ENCODE results near the gene COPS2.
"Not testable (repeated sequence)": the region's sequence is repeated elsewhere in the genome, so short reads cannot be mapped to it uniquely, and the experiment has no call there.

The COPS2 gene

DNA sequence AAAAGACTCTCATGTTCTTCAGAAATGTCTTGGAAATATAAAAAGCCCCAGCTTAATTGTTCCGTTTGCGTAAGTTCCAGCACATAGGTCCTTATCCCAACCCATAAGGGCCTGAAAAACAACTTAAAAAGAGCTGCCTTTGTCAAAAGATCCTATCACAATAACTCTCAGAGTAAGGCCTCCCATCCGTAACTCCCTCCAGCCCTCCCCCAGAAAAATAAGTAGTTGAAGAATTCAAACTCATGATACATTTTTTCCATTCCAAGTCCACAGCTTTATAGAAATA, 71.2 kb downstream of the COPS2 start:
- H3K36me3 ChIP-seq (ENCODE audit: control insufficient read depth in 5 of 5, insufficient read depth in 5 of 5, low read length in 5 of 5) = no peaks in the 10 kb centered on the region
- no peak overlapping the region for H3K4me3 ChIP-seq (ENCODE audit: low read depth in 1 of 5, low read length in 5 of 5)
- H3K9ac ChIP-seq (ENCODE audit: low read length in 5 of 5) = no peak overlapping the region
- peaks cover 0 to 11% (median 0%) of the 10 kb centered on the region in 5 donors for H3K4me1 ChIP-seq (ENCODE audit: control insufficient read depth in 5 of 5, insufficient read depth in 5 of 5, low read length in 5 of 5)
- H3K9me3 ChIP-seq (ENCODE audit: control insufficient read depth in 5 of 5, low read length in 5 of 5) = no peaks in the 10 kb centered on the region
- H3K27ac ChIP-seq (ENCODE audit: low read depth, low read length) = no peak overlapping the region
- no peaks in the 10 kb centered on the region for H3K27me3 ChIP-seq (ENCODE audit: control insufficient read depth in 5 of 5, insufficient read depth in 4 of 5, low read length in 5 of 5)

DNA sequence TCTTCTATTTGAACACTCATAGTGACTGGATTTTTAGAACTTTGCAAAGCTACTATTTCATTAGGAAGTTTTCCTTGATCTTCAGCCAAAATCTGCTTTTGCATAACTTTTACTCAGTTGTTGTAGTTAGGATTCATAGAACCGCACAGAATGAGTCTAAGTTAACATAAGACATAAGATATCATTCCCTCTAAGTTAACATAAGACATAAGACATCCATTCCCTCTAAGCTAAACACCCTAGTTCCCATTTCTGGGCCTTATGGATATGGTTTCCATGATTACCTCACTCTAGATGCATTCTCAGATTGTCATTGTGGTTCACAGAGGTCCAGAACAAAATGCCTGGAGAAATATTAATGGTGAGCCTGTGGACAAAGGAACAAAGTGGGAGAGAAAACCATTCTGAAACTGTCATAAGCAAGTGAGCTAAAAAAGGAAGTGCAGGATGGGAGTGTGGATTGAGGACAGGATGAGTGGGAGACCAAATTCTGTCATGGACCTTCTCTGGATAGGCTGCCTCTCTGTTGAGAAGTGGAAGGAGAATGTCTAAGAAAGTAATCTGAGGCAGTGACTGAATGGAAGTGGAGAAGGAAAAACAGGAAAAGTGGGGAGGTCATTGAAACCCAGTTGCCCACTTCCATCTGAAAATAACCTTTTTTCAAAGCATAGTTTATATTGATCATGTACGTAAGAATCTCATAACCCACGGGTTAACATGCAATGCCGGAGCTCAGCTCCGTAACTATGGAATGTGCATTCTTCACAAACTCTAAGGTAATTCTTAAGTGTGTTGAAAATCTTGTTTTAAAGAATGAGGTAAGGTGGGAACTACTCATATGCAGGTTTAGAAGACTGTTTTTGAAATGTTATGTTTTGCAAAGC, 71.8 kb downstream of the COPS2 start:
- Histone ChIP-seq H3K4me3 (ENCODE audit: low read depth in 1 of 5, low read length in 5 of 5) (no peak overlapping the region), H3K27ac (ENCODE audit: low read depth, low read length) (no peak overlapping the region), H3K36me3 (ENCODE audit: control insufficient read depth in 5 of 5, insufficient read depth in 5 of 5, low read length in 5 of 5) (no peaks in the 10 kb centered on the region), H3K9ac (ENCODE audit: low read length in 5 of 5) (no peak overlapping the region), H3K4me1 (ENCODE audit: control insufficient read depth in 5 of 5, insufficient read depth in 5 of 5, low read length in 5 of 5) (peaks cover 0 to 11% (median 0%) of the 10 kb centered on the region in 5 donors), H3K27me3 (ENCODE audit: control insufficient read depth in 5 of 5, insufficient read depth in 4 of 5, low read length in 5 of 5) (no peaks in the 10 kb centered on the region), H3K9me3 (ENCODE audit: control insufficient read depth in 5 of 5, low read length in 5 of 5) (no peaks in the 10 kb centered on the region)

DNA sequence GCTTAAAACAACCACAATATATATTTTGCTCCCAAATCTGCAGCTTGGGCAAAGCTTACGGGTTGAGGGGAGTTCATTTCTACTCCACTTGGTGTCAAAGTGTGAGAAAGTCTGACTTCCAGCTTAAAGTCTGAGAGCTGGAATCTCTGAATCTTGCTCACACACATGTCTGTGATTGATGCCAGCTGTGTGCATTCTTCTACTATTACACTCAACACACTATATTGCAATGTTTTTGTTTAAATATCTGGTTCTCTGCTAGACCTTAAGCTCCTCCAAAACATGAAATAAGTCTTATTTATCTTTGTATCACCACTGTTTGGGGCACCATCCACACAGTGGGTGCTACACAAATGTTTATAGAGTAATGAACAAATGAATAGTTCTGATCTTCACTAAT, 72.4 kb downstream of the COPS2 start:
- Histone ChIP-seq H3K27ac (ENCODE audit: low read depth, low read length) (no peak overlapping the region), H3K9me3 (ENCODE audit: control insufficient read depth in 5 of 5, low read length in 5 of 5) (no peaks in the 10 kb centered on the region), H3K27me3 (ENCODE audit: control insufficient read depth in 5 of 5, insufficient read depth in 4 of 5, low read length in 5 of 5) (no peaks in the 10 kb centered on the region), H3K9ac (ENCODE audit: low read length in 5 of 5) (no peak overlapping the region), H3K4me1 (ENCODE audit: control insufficient read depth in 5 of 5, insufficient read depth in 5 of 5, low read length in 5 of 5) (peaks cover 0 to 11% (median 0%) of the 10 kb centered on the region in 5 donors), H3K36me3 (ENCODE audit: control insufficient read depth in 5 of 5, insufficient read depth in 5 of 5, low read length in 5 of 5) (no peaks in the 10 kb centered on the region), H3K4me3 (ENCODE audit: low read depth in 1 of 5, low read length in 5 of 5) (no peak overlapping the region)

- Histone ChIP-seq H3K27ac (ENCODE audit: low read depth, low read length) (no peak overlapping the region), H3K4me3 (ENCODE audit: low read depth in 1 of 5, low read length in 5 of 5) (no peak overlapping the region), H3K9ac (ENCODE audit: low read length in 5 of 5) (no peak overlapping the region), H3K4me1 (ENCODE audit: control insufficient read depth in 5 of 5, insufficient read depth in 5 of 5, low read length in 5 of 5) (no peaks in the 10 kb centered on the region), H3K27me3 (ENCODE audit: control insufficient read depth in 5 of 5, insufficient read depth in 4 of 5, low read length in 5 of 5) (no peaks in the 10 kb centered on the region), H3K36me3 (ENCODE audit: control insufficient read depth in 5 of 5, insufficient read depth in 5 of 5, low read length in 5 of 5) (no peaks in the 10 kb centered on the region), H3K9me3 (ENCODE audit: control insufficient read depth in 5 of 5, low read length in 5 of 5) (no peaks in the 10 kb centered on the region)
These were observed 75.9 kb downstream of the COPS2 start for GRCh38 chr15:49079340-49080039.

- H3K4me3 ChIP-seq (ENCODE audit: low read depth in 1 of 5, low read length in 5 of 5) = no peak overlapping the region
These were observed 79.5 kb downstream of the COPS2 start for GRCh38 chr15:49075881-49076280.

DNA sequence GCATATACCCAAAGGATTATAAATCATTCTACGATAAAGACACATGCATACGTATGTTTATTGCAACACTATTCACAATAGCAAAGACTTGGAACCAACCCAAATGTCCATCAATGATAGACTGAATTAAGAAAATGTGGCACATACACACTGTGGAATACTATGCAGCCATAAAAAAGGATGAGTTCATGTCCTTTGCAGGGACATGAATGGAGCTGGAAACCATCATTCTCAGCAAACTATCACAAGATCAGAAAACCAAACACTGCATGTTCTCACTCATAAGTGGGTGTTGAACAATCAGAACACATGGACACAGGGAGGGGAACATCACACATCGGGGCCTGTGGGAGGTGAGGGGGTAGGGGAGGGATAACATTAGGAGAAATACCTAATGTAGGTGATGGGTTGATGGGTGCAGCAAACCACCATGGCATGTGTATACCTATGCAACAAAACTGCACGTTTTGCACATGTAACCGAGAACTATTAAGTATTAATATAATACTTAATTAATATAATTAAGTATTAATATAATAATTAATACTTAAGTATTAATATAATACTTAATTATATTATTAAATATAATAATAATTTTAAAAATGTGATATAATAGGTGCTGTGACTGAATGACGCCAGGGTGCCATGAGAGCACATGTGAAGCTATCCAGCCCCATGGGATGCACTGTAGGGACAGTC, 80.7 kb downstream of the COPS2 start:
- H3K9ac ChIP-seq (ENCODE audit: low read length in 5 of 5); H3K4me3 ChIP-seq (ENCODE audit: low read depth in 1 of 5, low read length in 5 of 5); H3K27ac ChIP-seq (ENCODE audit: low read depth, low read length); H3K4me1 ChIP-seq (ENCODE audit: control insufficient read depth in 5 of 5, insufficient read depth in 5 of 5, low read length in 5 of 5); H3K36me3 ChIP-seq (ENCODE audit: control insufficient read depth in 5 of 5, insufficient read depth in 5 of 5, low read length in 5 of 5); H3K9me3 ChIP-seq (ENCODE audit: control insufficient read depth in 5 of 5, low read length in 5 of 5); H3K27me3 ChIP-seq (ENCODE audit: control insufficient read depth in 5 of 5, insufficient read depth in 4 of 5, low read length in 5 of 5): not testable (repeated sequence)

More at GRCh38 chr15:49075881-49076280, 79.5 kb downstream of the COPS2 start:
- Histone ChIP-seq H3K4me1 (ENCODE audit: control insufficient read depth in 5 of 5, insufficient read depth in 5 of 5, low read length in 5 of 5) (no peaks in the 10 kb centered on the region), H3K9ac (ENCODE audit: low read length in 5 of 5) (no peak overlapping the region), H3K36me3 (ENCODE audit: control insufficient read depth in 5 of 5, insufficient read depth in 5 of 5, low read length in 5 of 5) (no peaks in the 10 kb centered on the region), H3K27me3 (ENCODE audit: control insufficient read depth in 5 of 5, insufficient read depth in 4 of 5, low read length in 5 of 5) (no peaks in the 10 kb centered on the region), H3K9me3 (ENCODE audit: control insufficient read depth in 5 of 5, low read length in 5 of 5) (no peaks in the 10 kb centered on the region), H3K27ac (ENCODE audit: low read depth, low read length) (no peak overlapping the region)

Data from subcutaneous abdominal adipose tissue (tissue), 5 donors.